Measurements from ENCODE around the gene MRPS27.

Gene MRPS27

DNA sequence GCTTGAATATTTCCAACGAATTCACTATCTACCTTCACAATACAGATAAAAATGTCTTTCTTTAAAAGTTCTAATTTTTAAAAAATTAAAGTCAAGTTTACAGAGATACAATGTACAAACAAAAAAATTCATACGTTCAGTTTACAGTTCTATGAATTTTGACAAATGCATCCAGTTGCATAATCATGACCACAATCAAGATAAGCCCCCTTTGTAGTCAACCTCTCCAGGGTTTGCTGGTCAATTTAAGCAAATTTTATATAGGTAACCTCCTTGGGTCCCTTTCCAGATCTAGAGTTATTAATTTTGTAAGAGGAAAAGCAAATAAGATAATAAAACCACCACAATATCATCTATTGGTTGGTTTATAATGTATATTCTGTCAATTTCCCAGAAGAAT, 76.3 kb downstream of the MRPS27 start:
- no peak overlapping the region for H3K27ac ChIP-seq
- no peaks in the 10 kb centered on the region for H3K9me3 ChIP-seq (replicated peaks in 1 of 11)
- no peaks in the 10 kb centered on the region for H3K27me3 ChIP-seq
- no peak overlapping the region for H3K4me3 ChIP-seq
- peaks cover 6 to 42% (median 17%) of the 10 kb centered on the region in 11 experiments; a peak in 14 of 22 replicates for H3K36me3 ChIP-seq
- TF ChIP-seq Cebpa-rat (IDR thresholded peaks at IDR 0.05): no peak
- H3K4me1 ChIP-seq: peaks cover 0 to 18% (median 13%) of the 10 kb centered on the region in 10 experiments; a peak in 11 of 20 replicates
- no peak overlapping the region for H3K9ac ChIP-seq
- peaks cover 0 to 37% (median 11%) of the 10 kb centered on the region in 11 experiments; a peak in 7 of 22 replicates for H4K20me1 ChIP-seq
- H3K4me2 ChIP-seq: no peak overlapping the region

DNA sequence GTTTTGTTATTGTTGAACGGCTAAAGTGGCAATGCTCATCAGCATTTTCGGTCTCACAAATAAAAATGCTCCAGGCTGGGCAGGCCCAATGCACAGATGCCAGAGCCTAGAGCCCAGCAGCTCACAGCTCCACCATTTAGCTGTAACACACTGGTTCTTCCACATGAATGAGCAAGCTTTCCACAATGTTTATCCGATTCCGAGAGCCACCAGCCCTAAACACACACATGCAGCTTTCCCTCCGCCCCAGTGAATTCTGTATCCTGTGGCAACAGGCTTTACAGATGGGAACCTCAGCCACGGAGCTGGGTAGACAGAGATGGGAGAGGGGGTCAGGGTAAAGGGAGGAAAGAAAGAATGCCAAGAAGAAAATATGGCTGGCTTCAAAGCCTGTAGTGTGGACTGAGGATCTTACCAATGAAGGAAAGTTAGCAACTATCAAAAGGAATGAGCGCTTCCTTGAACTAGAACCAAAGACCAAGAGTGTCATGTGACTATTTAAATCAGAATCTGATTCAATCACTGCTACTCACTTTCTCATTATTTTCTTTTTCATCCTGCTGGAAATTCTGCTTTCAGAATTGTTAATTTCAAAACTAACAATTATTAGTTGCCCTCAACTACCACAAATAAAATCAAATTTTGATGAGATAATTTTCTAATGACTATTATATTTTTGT, 77.1 kb downstream of the MRPS27 start:
- H3K4me3 ChIP-seq: no peak overlapping the region

GRCh38 chr5:72241346-72242003, 78.6 kb downstream of the MRPS27 start:
- H4K20me1 ChIP-seq: peaks cover 0 to 37% (median 11%) of the 10 kb centered on the region in 11 experiments; a peak in 7 of 22 replicates
- H3K9ac ChIP-seq: no peak overlapping the region
- H3K27ac ChIP-seq: no peak overlapping the region
- H3K4me1 ChIP-seq: peaks cover 0 to 6% (median 4%) of the 10 kb centered on the region in 10 experiments; a peak in 6 of 20 replicates
- H3K4me2 ChIP-seq: no peak overlapping the region
- H3K4me3 ChIP-seq: no peak overlapping the region
- H3K27me3 ChIP-seq: no peaks in the 10 kb centered on the region
- no peak for TF ChIP-seq Cebpa-rat (IDR thresholded peaks at IDR 0.05)
- H3K36me3 ChIP-seq: peaks cover 20 to 65% (median 39%) of the 10 kb centered on the region in 11 experiments
- H3K9me3 ChIP-seq (replicated peaks in 1 of 11): no peaks in the 10 kb centered on the region

More for the DNA sequence above, 77.1 kb downstream of the MRPS27 start:
- H3K9ac ChIP-seq: no peak overlapping the region
- no peaks in the 10 kb centered on the region for H3K9me3 ChIP-seq (replicated peaks in 1 of 11)
- H3K4me1 ChIP-seq: peaks cover 0 to 16% (median 12%) of the 10 kb centered on the region in 10 experiments; a peak in 11 of 20 replicates
- H3K27ac ChIP-seq: no peak overlapping the region
- no peaks in the 10 kb centered on the region for H3K27me3 ChIP-seq
- H3K36me3 ChIP-seq: peaks cover 6 to 50% (median 24%) of the 10 kb centered on the region in 11 experiments; a peak in 20 of 22 replicates
- no peak for TF ChIP-seq Cebpa-rat (IDR thresholded peaks at IDR 0.05)
- H3K4me2 ChIP-seq: no peak overlapping the region
- peaks cover 0 to 37% (median 11%) of the 10 kb centered on the region in 11 experiments; a peak in 7 of 22 replicates for H4K20me1 ChIP-seq

GRCh38 chr5:72238712-72239445, 81.2 kb downstream of the MRPS27 start:
- Histone ChIP-seq H3K9me3 (replicated peaks in 1 of 11) (no peaks in the 10 kb centered on the region), H3K4me2 (no peak overlapping the region), H4K20me1 (peaks cover 0 to 25% (median 6%) of the 10 kb centered on the region in 11 experiments; a peak in 7 of 22 replicates), H3K4me3 (no peak overlapping the region), H3K36me3 (peaks cover 30 to 84% (median 56%) of the 10 kb centered on the region in 11 experiments), H3K4me1 (peaks cover 5 to 18% (median 13%) of the 10 kb centered on the region in 10 experiments; a peak in 17 of 20 replicates), H3K27ac (no peak overlapping the region), H3K9ac (no peak overlapping the region), H3K27me3 (no peaks in the 10 kb centered on the region)
- no peak for TF ChIP-seq Cebpa-rat (IDR thresholded peaks at IDR 0.05)

- no peak for TF ChIP-seq Cebpa-rat (IDR thresholded peaks at IDR 0.05)
- Histone ChIP-seq H3K27me3 (no peaks in the 10 kb centered on the region), H3K4me2 (no peak overlapping the region), H3K36me3 (peaks cover 33 to 90% (median 58%) of the 10 kb centered on the region in 11 experiments), H3K4me3 (no peak overlapping the region), H3K9me3 (replicated peaks in 1 of 11) (no peaks in the 10 kb centered on the region), H3K27ac (no peak overlapping the region), H4K20me1 (peaks cover 0 to 23% (median 3%) of the 10 kb centered on the region in 11 experiments; a peak in 7 of 22 replicates), H3K4me1 (peaks cover 9 to 26% (median 14%) of the 10 kb centered on the region in 10 experiments; a peak in 18 of 20 replicates), H3K9ac (no peak overlapping the region)
Measured at GRCh38 chr5:72237879-72238278, 82.2 kb downstream of the MRPS27 start.

- TF ChIP-seq Cebpa-rat (IDR thresholded peaks at IDR 0.05): no peak
- Histone ChIP-seq H3K36me3 (peaks cover 37 to 90% (median 60%) of the 10 kb centered on the region in 11 experiments), H3K27ac (no peak overlapping the region), H3K4me1 (peaks cover 13 to 31% (median 18%) of the 10 kb centered on the region in 10 experiments), H4K20me1 (peaks cover 0 to 19% (median 0%) of the 10 kb centered on the region in 11 experiments; a peak in 4 of 22 replicates), H3K9ac (no peak overlapping the region), H3K27me3 (no peaks in the 10 kb centered on the region), H3K4me3 (no peak overlapping the region), H3K4me2 (no peak overlapping the region), H3K9me3 (replicated peaks in 1 of 11) (no peaks in the 10 kb centered on the region)
Measured at GRCh38 chr5:72237415-72237814, 82.6 kb downstream of the MRPS27 start.

DNA sequence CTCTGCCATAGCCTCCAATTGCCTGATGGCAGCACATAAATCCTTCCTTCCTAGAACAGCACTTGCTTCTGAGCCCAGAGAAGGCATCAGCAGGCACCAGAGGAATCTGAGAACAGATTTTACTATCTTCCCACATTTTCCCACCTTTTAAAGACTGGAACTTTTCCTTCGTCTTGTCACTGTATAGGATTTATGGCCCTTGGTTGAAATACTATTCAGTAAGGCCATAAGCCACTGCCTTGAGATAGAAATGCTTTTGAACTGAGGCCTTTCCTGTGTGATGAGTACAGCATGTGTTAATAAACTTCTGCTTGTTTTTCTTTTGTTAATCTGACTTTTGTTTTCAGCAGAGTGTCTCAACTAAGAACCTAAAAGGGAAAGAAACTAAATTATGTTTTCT, 84.3 kb downstream of the MRPS27 start:
- Histone ChIP-seq H4K20me1 (peaks cover 0 to 7% (median 0%) of the 10 kb centered on the region in 11 experiments; a peak in 2 of 22 replicates), H3K27ac (peak overlapping the region in 2 of 11 experiments; percentile 15 to 75; a peak in 2 of 22 replicates), H3K27me3 (no peaks in the 10 kb centered on the region), H3K4me1 (peaks cover 14 to 36% (median 22%) of the 10 kb centered on the region in 10 experiments), H3K4me3 (no peak overlapping the region), H3K4me2 (no peak overlapping the region), H3K36me3 (peaks cover 40 to 90% (median 65%) of the 10 kb centered on the region in 11 experiments), H3K9me3 (replicated peaks in 1 of 11) (no peaks in the 10 kb centered on the region), H3K9ac (no peak overlapping the region)
- no peak for TF ChIP-seq Cebpa-rat (IDR thresholded peaks at IDR 0.05)

GRCh38 chr5:72234868-72235267, 85.2 kb downstream of the MRPS27 start:
- TF ChIP-seq Cebpa-rat (IDR thresholded peaks at IDR 0.05): no peak
- Histone ChIP-seq H3K9ac (peak overlapping the region in 2 of 11 experiments; percentile 8 to 55; a peak in 1 of 22 replicates), H3K36me3 (peaks cover 49 to 90% (median 73%) of the 10 kb centered on the region in 11 experiments), H3K4me2 (peak overlapping the region in 8 of 11 experiments; percentile 15 to 52 (median 38); a peak in 15 of 22 replicates), H3K4me1 (peaks cover 14 to 36% (median 22%) of the 10 kb centered on the region in 10 experiments), H3K9me3 (replicated peaks in 1 of 11) (no peaks in the 10 kb centered on the region), H3K4me3 (no peak overlapping the region), H3K27ac (peak overlapping the region in 9 of 11 experiments; percentile 35 to 75 (median 50); a peak in 16 of 22 replicates), H4K20me1 (peaks cover 0 to 7% (median 0%) of the 10 kb centered on the region in 11 experiments; a peak in 2 of 22 replicates), H3K27me3 (no peaks in the 10 kb centered on the region)
